ENCODE measurements around the gene DNAJC15. TPM values are rescaled to one million over a fixed set of nuclear protein-coding genes. Genes with fewer than 3 reads are reported as not detected.

Gene DNAJC15
- total RNA-seq, 1 donor from 2014 or later, result 30.1 TPM

DNA sequence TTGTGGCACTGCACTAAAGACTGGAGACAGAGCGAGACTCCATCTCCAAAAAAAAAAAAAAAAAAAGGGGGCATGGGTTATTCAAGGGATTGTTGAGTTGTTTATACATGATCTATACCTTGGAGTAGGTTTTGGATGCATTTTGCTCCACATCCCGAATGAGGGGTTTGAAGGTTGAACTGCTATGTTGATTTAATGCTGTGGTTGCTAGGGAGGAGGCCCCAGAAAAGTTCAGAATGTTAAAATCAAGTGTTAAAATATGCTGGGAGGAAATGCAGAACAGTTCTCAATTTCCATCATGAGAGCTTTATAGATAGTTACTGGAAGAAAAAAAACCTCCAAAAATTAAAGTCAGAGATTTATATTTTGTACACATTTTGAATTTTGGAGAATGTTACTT is 116.5 kb downstream of the DNAJC15 start:
- no peak for TF ChIP-seq CTCF (IDR thresholded peaks at IDR 0.05; ENCODE audit: borderline replicate concordance)
- H3K4me3 ChIP-seq, result no peak overlapping the region
- DNase-seq, result no peak
- no peaks in the 10 kb centered on the region for H3K4me1 ChIP-seq
- H3K9me3 ChIP-seq (replicated peaks), result no peaks in the 10 kb centered on the region
- no peak overlapping the region for H3K27ac ChIP-seq (replicated peaks)
- H3K36me3 ChIP-seq, result no peaks in the 10 kb centered on the region
- peaks cover 7% of the 10 kb centered on the region for H3K27me3 ChIP-seq (ENCODE audit: low read depth)
- intact Hi-C loops (cut with micrococcal nuclease), result no loop called here

- no peak for DNase-seq
- no peaks in the 10 kb centered on the region for H3K36me3 ChIP-seq
These were observed 117.6 kb downstream of the DNAJC15 start for GRCh38 chr13:43140985-43141384.

DNA sequence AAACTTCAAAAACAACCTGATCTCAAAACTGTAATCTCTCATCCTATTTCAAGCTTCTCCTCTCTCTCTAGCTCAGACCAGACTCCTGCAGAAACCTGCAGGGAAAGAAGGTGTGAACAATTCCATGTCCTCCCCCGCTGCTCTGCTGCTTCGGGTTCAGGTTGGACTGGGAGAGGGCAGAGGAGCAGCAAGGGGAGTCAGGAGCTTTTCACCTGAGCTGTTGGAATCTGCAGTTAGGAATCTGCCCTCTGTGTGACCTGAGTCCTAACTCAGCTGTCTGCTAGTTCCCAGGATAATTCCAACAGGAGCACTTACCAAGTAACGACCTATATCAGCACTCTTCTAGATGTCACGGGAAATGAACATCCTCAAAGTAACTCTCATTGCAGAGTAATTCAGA is 118.3 kb downstream of the DNAJC15 start:
- Histone ChIP-seq H3K27ac (replicated peaks) (no peak overlapping the region), H3K36me3 (no peaks in the 10 kb centered on the region), H3K27me3 (ENCODE audit: low read depth) (peaks cover 21% of the 10 kb centered on the region), H3K9me3 (replicated peaks) (no peaks in the 10 kb centered on the region), H3K4me3 (no peak overlapping the region), H3K4me1 (no peaks in the 10 kb centered on the region)
- intact Hi-C loops (cut with micrococcal nuclease), result no loop called here
- TF ChIP-seq CTCF (IDR thresholded peaks at IDR 0.05; ENCODE audit: borderline replicate concordance), result no peak
- no peak for DNase-seq

More at GRCh38 chr13:43140985-43141384, 117.6 kb downstream of the DNAJC15 start:
- Histone ChIP-seq H3K4me1 (no peaks in the 10 kb centered on the region), H3K27me3 (ENCODE audit: low read depth) (peaks cover 15% of the 10 kb centered on the region), H3K27ac (replicated peaks) (no peak overlapping the region), H3K9me3 (replicated peaks) (no peaks in the 10 kb centered on the region), H3K4me3 (no peak overlapping the region)
- no peak for TF ChIP-seq CTCF (IDR thresholded peaks at IDR 0.05; ENCODE audit: borderline replicate concordance)
- intact Hi-C loops (cut with micrococcal nuclease), result no loop called here

DNA sequence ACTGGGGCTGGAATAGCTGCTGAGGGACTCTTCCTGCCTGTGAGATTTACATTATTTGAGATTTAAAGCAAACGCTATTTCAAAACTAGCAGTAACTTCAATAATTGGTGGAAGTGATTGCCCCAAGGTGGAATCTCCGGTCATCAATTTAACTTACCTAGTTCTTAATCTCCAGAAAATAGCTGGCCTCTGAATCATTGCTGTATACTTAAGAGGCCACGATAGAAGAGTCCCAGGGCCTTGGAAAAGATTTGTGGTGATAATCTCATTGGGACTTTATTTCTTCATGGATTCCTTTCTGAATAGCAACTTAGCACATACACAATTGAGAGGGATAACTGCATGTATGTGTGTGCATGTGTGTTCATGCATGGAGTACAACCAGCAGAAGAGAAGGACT is 120.2 kb downstream of the DNAJC15 start:
- Histone ChIP-seq H3K4me3 (no peak overlapping the region), H3K9me3 (replicated peaks) (no peaks in the 10 kb centered on the region), H3K36me3 (no peaks in the 10 kb centered on the region), H3K27me3 (ENCODE audit: low read depth) (peaks cover 38% of the 10 kb centered on the region), H3K27ac (replicated peaks) (no peak overlapping the region), H3K4me1 (no peaks in the 10 kb centered on the region)
- no peak for TF ChIP-seq CTCF (IDR thresholded peaks at IDR 0.05; ENCODE audit: borderline replicate concordance)
- intact Hi-C loops (cut with micrococcal nuclease), result no loop called here
- no peak for DNase-seq

DNA sequence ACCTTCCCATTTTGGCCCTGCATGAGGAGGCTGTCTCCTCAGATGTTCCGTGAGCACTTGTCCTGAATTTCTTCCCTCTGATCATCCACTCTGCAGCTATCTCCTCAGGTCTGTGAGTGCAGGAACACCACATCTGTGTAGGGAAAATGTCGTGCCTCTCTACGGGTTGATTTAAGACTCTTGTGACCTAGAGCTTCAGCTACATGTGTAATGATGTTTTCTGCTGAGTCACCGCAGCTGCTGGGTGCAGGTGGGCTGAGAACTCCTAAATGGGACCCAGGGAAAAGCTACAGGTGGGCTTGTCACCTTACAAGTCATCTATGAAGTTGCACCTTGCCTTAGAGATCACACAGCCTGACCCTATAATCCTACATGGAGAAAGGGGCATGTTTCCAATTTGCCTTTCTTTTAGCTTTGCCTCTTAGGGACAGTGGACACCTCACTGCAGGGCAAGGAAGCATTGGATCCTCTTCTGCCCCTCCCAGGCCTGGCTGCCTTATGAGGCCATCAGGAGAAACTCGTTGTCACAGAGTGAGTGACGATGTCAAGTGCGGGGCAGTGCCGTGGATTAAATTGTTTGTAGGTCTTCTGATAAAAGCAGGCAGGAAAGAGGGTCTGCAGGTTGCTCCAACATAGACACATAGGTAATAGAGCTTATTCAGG is 122.3 kb downstream of the DNAJC15 start:
- H3K9me3 ChIP-seq (replicated peaks), result no peaks in the 10 kb centered on the region

More for the DNA sequence above, 122.3 kb downstream of the DNAJC15 start:
- DNase-seq, result no peak
- Histone ChIP-seq H3K4me3 (no peak overlapping the region), H3K36me3 (no peaks in the 10 kb centered on the region), H3K27ac (replicated peaks) (no peak overlapping the region), H3K4me1 (no peaks in the 10 kb centered on the region), H3K27me3 (ENCODE audit: low read depth) (peaks cover 47% of the 10 kb centered on the region)
- intact Hi-C loops (cut with micrococcal nuclease), result no loop called here
- TF ChIP-seq CTCF (IDR thresholded peaks at IDR 0.05; ENCODE audit: borderline replicate concordance), result no peak

Measured in left ventricle myocardium inferior (tissue), 1 donor.